GM18526 (cell line): ENCODE data around the gene BAZ2B.

ENCODE experiments used
- POLR2A ChIP-seq: IDR thresholded peaks from 3 replicates; pipeline ENCODE4 v1.6.1; 2011; ENCODE audit not compliant: insufficient read length; ENCODE audit errors: extremely low read depth

The BAZ2B gene

DNA sequence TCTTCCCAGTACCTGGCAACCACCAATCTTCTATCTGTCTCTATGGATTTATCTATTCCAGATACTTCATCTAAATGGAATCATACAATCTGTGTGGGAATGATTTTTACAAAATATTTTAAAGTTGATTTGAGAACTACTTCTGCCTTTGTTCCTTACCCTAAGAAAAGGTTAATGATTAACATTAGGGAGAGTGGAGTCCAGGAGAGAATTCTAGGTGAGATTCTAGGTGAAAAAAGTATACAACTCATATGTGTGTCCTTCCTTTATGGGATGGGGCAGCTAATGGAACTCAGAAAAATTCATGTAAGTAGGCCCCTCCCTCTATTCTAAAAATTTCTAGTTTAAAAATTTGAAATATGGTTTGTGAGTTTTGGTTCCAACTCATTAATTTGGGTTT is 293.9 kb downstream of the BAZ2B start:
- TF ChIP-seq POLR2A = no peak

DNA sequence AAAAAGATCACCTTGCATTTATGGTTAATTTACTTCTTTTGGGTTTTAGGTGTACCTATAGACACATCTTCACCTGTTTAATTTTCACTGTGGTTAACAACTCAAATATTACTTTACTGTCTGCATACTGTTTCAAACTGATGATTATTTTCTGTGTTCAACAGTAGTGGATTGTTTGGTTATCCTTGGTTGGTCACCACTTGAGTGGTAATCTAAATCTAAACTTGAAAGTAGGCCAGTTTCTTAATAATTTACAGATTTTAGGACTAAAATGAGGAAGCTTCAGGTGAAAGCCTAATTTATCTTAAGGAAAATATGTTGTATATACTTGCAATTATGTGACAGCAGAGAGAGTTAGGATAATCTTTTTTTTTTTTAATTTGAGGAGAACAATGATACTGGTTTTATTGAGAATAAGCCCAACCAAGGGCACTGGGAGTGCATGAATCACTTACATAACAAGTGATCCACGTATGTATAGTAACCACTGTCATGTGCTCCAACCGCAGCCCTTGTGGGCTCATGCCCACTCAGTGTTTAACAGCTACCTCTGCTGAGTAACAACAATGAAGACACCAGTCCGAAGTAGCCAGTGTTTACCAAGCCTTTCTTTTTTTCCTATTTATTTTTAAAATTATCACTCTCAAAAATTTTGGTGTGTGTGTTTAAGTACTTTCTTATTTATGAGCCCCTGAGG is 298.8 kb downstream of the BAZ2B start:
- no peak for TF ChIP-seq POLR2A

DNA sequence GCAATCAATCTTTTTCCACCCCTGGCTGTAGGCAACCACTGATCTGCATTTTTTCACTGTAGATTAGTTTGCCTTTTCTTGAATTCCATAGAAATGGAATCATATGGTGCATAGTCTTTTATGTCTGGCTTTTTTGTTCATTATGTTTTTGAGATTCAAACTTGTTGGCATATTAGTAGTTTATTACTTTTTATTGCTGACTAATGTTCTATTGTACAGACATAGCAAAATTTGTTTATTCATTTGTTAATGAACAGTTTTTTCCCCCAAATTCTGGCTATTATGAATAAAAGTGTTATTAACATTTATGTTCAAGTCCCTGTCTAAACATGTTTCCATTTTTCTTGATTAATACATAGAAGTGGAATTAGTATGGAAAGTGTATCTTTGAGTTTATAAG is 308.4 kb downstream of the BAZ2B start:
- no peak for TF ChIP-seq POLR2A

DNA sequence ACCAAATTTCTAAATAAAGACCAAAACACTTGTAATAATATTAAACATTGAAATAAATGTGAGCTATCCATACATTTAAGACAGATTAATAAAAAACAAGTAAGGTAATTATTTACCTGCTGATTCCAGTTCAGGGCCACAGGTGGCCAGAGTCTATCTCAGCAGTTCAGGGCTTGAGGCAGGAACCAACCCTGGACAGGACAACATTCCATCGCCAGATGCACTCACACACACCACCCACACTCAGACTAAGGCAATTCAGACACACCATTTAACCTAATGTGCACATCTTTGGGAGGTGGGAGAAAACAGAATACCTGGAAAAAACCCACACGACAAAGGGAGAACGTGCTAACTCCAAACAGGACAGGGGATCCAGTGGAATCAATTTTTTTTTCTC is 315.8 kb downstream of the BAZ2B start:
- TF ChIP-seq POLR2A = no peak

DNA sequence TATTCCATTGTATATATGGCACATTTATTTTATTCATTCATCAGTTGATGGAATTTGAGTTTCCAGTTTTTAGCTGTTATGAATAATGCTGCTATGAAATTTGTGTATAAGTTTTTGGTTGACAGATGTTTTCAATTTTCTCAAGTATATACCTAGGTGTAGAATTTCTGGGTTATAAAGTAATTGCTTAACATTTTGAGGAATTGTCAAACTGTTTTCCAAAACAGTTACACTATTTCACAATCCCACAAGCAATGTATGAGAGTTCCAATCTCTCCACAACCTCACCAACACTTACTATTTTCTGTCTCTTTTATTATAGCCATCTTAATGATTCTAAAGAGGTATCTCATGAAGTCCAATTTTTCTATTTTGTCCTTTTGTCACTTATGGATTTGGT is 317.4 kb downstream of the BAZ2B start:
- no peak for TF ChIP-seq POLR2A

DNA sequence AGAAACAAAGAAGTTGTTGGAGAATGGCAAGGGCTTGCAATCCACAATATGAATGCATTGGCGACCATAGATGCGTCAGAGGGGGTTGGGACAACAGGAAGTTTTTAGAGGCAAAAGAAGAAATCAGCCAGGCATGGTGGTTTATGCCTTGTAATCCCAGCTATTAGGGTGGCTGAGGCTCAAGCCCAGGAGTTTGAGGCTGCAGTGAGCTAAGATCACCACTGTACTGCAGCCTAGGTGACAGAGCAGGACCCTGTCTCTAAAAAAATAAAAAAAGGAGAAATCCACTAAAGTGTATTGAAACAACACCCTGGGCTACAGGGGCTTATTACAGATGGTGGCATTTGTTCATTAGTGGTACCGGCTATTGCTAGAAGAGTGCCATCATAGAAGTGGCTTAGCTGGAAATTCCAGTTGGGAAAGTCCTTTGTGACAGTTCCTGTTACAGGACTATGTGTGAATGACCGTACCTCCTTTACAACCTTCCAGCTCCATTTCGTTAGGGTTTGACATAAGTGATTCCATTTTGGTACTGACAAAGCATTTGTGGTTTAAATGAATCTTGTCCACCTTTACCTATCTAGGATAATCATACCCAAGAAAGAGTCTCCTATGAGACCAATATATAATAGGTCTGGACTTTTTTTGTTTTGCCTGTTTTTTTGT is 319.2 kb downstream of the BAZ2B start:
- no peak for TF ChIP-seq POLR2A

DNA sequence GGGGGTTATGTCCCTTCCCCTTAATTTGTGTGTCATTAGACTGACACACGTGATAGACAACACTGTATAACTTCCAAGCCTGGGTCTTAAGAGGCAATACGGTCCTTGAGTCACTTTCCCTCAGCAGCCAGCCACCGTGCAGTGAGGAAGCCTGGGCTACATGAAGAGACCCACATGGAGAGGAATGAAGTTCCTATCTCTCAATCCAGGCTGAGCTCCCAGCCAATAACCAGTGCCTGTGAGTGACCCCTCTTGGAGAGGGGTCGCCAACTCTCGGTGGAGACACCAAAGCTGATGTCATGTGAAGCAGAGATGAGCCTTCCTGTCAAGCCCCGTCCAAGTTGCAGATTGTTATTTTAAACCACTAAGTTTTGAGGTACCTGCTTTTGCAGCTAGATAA is 324.2 kb downstream of the BAZ2B start:
- no peak for TF ChIP-seq POLR2A

DNA sequence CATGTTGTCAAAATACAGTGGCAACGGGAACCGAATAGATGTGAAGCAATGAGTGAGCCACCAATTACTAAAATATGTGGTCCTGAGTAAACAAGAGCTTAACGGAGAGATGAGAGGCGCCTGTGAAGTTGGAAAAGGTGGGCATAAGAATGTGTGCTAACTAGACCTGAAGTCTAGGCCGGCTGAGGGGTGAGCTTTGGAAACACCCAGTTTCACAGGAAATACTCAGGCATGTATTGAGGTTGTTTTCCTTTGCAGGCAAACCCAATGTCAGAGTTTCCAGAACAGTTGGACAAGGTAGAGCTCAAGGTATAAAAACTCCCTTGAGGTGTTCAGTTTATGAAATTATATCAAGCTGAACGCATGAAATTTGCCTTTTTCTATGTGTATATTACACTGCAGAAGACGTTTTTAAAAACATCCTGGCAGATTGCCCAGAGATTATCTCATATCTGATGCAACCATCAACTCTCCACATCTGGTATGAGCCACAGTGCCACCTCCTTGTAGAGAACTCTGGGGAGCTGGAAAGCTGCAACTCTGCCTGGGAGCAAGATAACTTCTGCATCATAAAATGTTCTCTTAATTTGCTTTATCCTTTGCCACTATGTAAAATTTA is 325.9 kb downstream of the BAZ2B start:
- TF ChIP-seq POLR2A = no peak

DNA sequence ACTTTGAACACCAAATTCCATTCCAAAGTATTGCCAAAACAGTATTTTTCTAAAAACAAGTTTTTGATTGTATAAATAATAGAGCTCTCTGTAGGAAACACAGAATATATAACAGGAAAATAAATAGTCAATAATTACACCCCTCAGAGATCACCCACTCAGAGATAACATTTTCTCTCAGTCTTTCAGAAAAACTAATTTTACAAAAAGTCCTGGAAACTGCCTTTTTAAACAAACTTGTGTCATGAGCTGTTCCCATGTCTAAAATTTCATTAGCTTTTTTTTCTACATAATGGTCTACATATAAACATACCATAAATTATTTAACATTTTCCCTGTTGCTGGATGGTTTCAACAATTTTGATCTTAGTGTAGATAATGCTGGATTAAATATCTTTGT is 328.6 kb downstream of the BAZ2B start:
- no peak for TF ChIP-seq POLR2A

DNA sequence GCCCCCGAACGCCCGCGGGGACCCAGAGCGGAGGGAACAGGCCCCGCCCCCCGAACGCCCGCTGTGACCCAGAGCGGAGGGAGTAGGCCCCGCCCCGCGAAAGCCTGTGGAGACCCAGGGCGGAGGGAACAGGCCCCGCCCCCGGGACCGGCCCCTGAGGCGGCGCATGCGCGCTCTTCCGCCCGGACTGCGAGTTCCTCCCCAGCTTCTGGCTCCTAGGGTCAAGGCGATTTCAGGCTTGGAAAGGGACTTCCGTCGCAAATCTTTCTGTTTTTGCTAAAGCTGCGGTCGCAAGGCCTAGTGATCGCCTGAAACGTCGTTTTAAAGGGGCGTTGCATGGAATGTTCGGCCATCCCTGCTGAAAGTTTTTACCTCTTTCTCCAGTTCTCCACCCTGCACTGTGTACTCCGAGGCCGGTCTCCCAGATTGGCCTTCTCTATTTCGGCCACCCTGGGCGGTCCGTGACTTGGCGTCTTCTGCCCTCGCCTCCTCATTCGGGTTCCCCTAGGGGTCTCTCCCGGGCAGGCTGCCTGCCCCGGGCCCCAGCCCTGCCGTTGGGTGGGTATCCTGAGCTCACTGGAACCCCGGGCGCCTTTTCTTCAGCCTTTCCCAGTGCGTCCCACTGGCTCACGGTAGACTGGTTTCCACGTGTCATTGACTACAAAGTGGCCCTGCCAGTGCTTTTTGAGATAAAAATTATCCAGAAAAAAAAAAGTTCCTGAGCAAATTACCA is 329.5 kb downstream of the BAZ2B start:
- peak; percentile 81 for TF ChIP-seq POLR2A

DNA sequence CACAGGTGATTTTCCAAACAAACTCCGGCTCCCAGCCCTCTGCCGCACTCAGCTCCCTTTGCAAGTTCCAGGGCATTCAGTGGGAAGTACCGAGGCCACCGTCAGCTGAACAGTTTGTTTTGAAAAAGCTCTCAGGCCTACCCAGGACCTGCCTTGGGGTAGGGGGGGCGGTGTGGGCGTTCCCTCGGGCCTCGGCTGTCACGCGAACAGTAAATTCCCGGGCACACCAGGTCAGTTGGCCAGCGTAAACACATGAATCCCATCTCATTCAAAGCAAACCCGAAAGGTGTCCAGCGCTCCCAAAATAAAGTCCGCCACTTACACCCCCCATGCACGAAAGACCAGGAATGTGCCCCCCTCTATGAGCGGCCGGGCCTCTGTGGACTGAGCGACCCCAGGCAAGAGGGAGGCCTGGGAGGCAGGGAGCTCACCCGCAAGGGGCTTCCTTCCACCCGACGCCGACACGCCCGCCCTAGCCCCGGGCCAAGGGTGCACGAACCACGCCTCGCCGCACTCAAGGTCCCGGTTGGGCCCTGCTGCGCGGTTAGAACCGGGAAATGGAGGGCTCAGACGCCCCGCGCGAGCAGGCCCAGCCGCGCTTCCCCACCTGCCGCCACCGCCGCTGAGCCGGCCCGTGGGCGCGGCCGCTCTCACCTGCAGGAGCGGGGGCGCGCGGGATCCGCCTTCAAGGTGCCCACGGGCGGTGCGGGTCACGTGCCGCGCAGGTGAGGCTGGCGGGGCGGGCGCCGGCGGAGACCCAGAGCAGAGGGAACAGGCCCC is 330.2 kb downstream of the BAZ2B start, which contains the start of gene WDSUB1:
WDSUB1 (minus strand) TSS at position 775 of the 780 bp plus-strand sequence. CDS start 3,634 bp downstream, outside the sequence.
- no peak for TF ChIP-seq POLR2A

DNA sequence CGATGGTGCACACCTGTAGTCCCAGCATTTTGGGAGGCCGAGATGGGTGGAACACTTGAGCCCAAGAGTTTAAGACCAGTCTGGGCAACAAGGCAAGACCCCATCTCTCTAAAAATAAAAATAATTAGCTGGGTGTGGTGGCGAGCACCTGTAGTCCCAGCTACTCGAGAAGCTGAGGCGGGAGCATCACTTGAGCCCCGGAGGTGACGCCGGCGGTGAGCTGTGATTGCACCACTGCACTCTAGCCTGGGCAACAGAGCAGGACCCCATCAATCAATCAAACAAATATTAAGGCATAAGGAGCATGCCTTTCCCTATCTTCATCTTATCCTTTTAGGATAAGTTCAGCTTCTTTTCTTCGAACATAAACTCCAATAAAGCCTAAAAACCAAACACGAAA is 330.9 kb downstream of the BAZ2B start:
- TF ChIP-seq POLR2A = no peak

DNA sequence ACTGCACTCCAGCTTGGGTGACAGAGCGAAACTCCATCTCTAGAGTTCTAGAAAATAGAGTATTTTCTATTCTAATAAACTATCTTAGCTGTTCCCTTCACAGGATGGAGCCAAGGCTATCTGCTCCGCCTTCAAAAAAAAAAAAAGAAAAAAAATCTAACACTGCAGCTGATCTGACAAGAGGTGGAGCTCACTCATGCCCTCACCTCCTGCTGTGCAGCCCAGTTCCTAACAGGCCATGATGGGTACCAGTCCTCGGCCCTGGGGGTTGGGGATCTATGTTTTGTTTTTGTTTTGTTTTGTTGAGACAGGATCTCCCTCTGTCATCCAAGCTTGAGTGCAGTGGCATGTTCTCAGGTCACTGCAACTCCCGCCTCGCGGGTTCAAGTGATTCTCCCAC is 332.8 kb downstream of the BAZ2B start:
- no peak for TF ChIP-seq POLR2A

DNA sequence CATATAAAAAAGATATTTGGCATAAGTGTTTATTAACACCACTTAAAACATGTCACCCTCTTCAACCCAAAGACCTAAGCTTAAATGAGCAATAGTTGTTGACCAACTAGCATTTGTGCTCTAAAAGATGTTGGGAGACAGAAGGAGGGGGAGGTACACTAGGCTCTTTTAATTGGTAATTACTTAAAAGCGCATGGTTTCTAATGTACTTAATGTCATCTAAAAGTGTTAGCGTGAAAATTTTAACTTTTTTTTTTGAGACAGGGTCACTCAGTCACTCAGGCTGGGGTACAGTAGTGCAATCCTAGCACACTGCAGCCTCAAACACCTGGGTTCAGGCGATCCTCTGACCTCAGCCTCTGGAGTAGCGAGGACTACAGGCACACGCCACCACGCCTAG is 335.3 kb downstream of the BAZ2B start:
- TF ChIP-seq POLR2A = no peak

DNA sequence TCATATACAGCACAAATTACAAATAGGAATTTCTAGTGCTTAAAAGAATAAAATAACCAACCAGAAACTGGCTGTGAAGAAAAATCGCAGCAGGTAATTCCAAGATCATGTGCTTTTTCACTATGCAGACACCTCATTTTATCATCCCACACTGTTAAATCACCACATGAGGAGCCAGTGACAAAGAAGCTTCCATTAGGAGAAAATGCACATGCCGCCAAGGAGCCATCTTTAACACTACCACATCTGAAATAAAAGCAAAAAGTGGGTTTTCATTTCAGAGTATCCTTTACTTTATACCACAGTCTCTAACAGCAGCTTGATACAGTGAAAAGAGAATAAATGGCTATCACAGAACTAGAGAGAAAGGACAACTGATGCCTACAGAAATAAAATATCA is 336.6 kb downstream of the BAZ2B start:
- no peak for TF ChIP-seq POLR2A
